HCT116 (cell line): Measurements from ENCODE around the gene TPD52L1. TPM values are rescaled to one million over a fixed set of nuclear protein-coding genes. Genes with fewer than 3 reads are reported as not detected.
A peak's percentile ranks its signal among the peaks of the same experiment; 100 is the strongest.

Source experiments
- ATAC-seq: fragments of 200-7000 bp; cut with Tn5 transposase; 2 replicates; pipeline ENCODE4 v1.9.1; 2020; ENCODE audit warnings: mild to moderate bottlenecking, moderate library complexity
- BruUV-seq: library from RNA; stranded (reverse); fragments of 400-500 nt; replicated peaks from 2 replicates; lab custom pipeline; 2021; lab: Mats Ljungman, UMichigan
- CTCF ChIA-PET: fragments of 300-600 bp; sonication (Branson Sonifier 250); formaldehyde crosslinking; loops from one replicate; lab custom pipeline; 2021; ENCODE audit warnings: antibody characterized with exemption; lab: Charles Lee
- POLR2A ChIA-PET: fragments of 300-600, 350-600 bp; sonication (Branson Sonifier 250); formaldehyde crosslinking; loops from one replicate; lab custom pipeline; 2021; ENCODE audit warnings: antibody characterized with exemption; lab: Charles Lee
- RAD21 ChIA-PET, 2 experiments: fragments of 300-600 bp; sonication (Branson Sonifier 250); formaldehyde crosslinking; loops; one replicate each; lab custom pipeline; 2023; ENCODE audit warnings: low total read pairs in 2 of 2; ENCODE audit not compliant: uncharacterized antibody in 2 of 2, unreplicated experiment in 2 of 2, low non-redundant PET in 1 of 2; lab: Charles Lee
- DNase-seq: peaks from one replicate; pipeline ENCODE4 v3.0.0-alpha.2; 2010; ENCODE audit warnings: low read depth, low spot score
- H2AFZ ChIP-seq: fragments of 200-600 bp; shearing (Covaris generic), sonication (generic); 2 replicates; pipeline ENCODE4 v1.6.1; 2017; ENCODE audit warnings: low read depth, mixed run types, mixed read lengths, antibody characterized with exemption, low read length; ENCODE audit not compliant: poor library complexity, severe bottlenecking
- H3K27ac ChIP-seq: 2 replicates; pipeline ENCODE4 v1.5.1; 2012; ENCODE audit warnings: low read depth, low read length
- H3K27me3 ChIP-seq: fragments of 200-600 bp; sonication (generic); 2 replicates; pipeline ENCODE4 v1.6.1; 2016; ENCODE audit warnings: mixed run types, low read length, mixed read lengths; ENCODE audit not compliant: insufficient read depth
- H3K36me3 ChIP-seq, 2 experiments: fragments of 200-500 bp in 1 of 2; fragments of 200-600 bp in 1 of 2; sonication (Bioruptor generic) in 1 of 2; sonication (generic) in 1 of 2; 2 replicates each; pipeline versions ENCODE4 v1.5.1 to v1.6.1; 2014 to 2016; ENCODE audit warnings: low read length in 2 of 2, inconsistent platforms in 1 of 2, mixed read lengths in 1 of 2, mixed run types in 1 of 2; ENCODE audit not compliant: insufficient read depth in 2 of 2, control insufficient read depth in 1 of 2
- H3K4me1 ChIP-seq, 2 experiments: fragments of 200-600 bp in 1 of 2; sonication (generic) in 1 of 2; 2 replicates each; pipeline versions ENCODE4 v1.5.1 to v1.6.1; 2012 to 2017; ENCODE audit warnings: low read length in 2 of 2, inconsistent platforms in 1 of 2, mild to moderate bottlenecking in 1 of 2, mixed read lengths in 1 of 2, mixed run types in 1 of 2, moderate library complexity in 1 of 2; ENCODE audit not compliant: insufficient read depth in 2 of 2, control insufficient read depth in 1 of 2
- H3K4me2 ChIP-seq: fragments of 200-600 bp; sonication (generic); 2 replicates; pipeline ENCODE4 v1.6.1; 2017; ENCODE audit warnings: mixed run types, low read length, mixed read lengths
- H3K4me3 ChIP-seq, 2 experiments: fragments of 200-600 bp in 1 of 2; sonication (generic) in 1 of 2; replicated peaks in 1 of 2; 2 replicates each; pipeline ENCODE4 v1.5.1; 2011 to 2016; ENCODE audit warnings: low read length in 2 of 2, control low read depth in 1 of 2, low read depth in 1 of 2, mild to moderate bottlenecking in 1 of 2, mixed read lengths in 1 of 2, mixed run types in 1 of 2
- H3K79me2 ChIP-seq: fragments of 200-600 bp; sonication (generic); 2 replicates; pipeline ENCODE4 v1.6.1; 2017; ENCODE audit warnings: mild to moderate bottlenecking, mixed run types, low read length, moderate library complexity, mixed read lengths; ENCODE audit not compliant: insufficient read depth
- H3K9ac ChIP-seq: fragments of 200-600 bp; sonication (generic); 2 replicates; pipeline ENCODE4 v1.6.1; 2016; ENCODE audit warnings: low read length, mixed read lengths
- H3K9me2 ChIP-seq: fragments of 200-600 bp; sonication (generic), shearing (Covaris generic); 2 replicates; pipeline ENCODE4 v1.6.1; 2017; ENCODE audit warnings: mixed run types, mild to moderate bottlenecking, moderate library complexity; ENCODE audit not compliant: insufficient read depth
- H3K9me3 ChIP-seq, 2 experiments: fragments of 200-500 bp in 1 of 2; fragments of 200-600 bp in 1 of 2; sonication (Bioruptor generic) in 1 of 2; sonication (generic) in 1 of 2; 2 replicates each; pipeline ENCODE4 v1.6.1; 2014 to 2017; ENCODE audit warnings: low read length in 2 of 2, mixed read lengths in 2 of 2, inconsistent platforms in 1 of 2, low read depth in 1 of 2, mild to moderate bottlenecking in 1 of 2, mixed run types in 1 of 2, moderate library complexity in 1 of 2; ENCODE audit not compliant: control insufficient read depth in 1 of 2, insufficient read depth in 1 of 2
- H4K20me1 ChIP-seq: fragments of 200-600 bp; sonication (generic), shearing (Covaris generic); 2 replicates; pipeline ENCODE4 v1.6.1; 2017; ENCODE audit warnings: mixed run types, mild to moderate bottlenecking, moderate library complexity; ENCODE audit not compliant: insufficient read depth
- CBX3 ChIP-seq: IDR thresholded peaks from 2 replicates; pipeline ENCODE4 v1.6.1; 2012; ENCODE audit warnings: low read depth
- CTCF ChIP-seq, 3 experiments: fragments of 200-600 bp in 1 of 3; sonication (generic) in 1 of 3; IDR thresholded peaks in 2 of 3; conservative IDR thresholded peaks in 1 of 3; 2 replicates each; pipeline ENCODE4 v1.5.1; 2012 to 2017; ENCODE audit warnings: low read depth in 2 of 3, low read length in 2 of 3, antibody characterized with exemption in 1 of 3, borderline replicate concordance in 1 of 3, control low read depth in 1 of 3, mild to moderate bottlenecking in 1 of 3, mixed read lengths in 1 of 3, mixed run types in 1 of 3, moderate library complexity in 1 of 3; ENCODE audit not compliant: insufficient read depth in 1 of 3
- EGR1 ChIP-seq: IDR thresholded peaks from 2 replicates; pipeline ENCODE4 v1.6.1; 2012; ENCODE audit warnings: low read depth
- ELF1 ChIP-seq: IDR thresholded peaks from 2 replicates; pipeline ENCODE4 v1.6.1; 2012; ENCODE audit warnings: low read depth, borderline replicate concordance
- EZH2 ChIP-seq: fragments of 200-600 bp; sonication (generic); IDR thresholded peaks from 2 replicates; pipeline ENCODE4 v1.6.1; 2017; ENCODE audit warnings: antibody characterized with exemption, mixed run types
- FOSL1 ChIP-seq: IDR thresholded peaks from 2 replicates; pipeline ENCODE4 v1.6.1; 2012; ENCODE audit warnings: low read depth
- JUND ChIP-seq: IDR thresholded peaks from 2 replicates; pipeline ENCODE4 v1.6.1; 2012
- MAX ChIP-seq: IDR thresholded peaks from 2 replicates; pipeline ENCODE4 v1.6.1; 2012
- POLR2AphosphoS5 ChIP-seq: IDR thresholded peaks from 2 replicates; pipeline ENCODE4 v1.6.1; 2011; ENCODE audit warnings: mild to moderate bottlenecking, low read depth, low read length, moderate library complexity
- RAD21 ChIP-seq: IDR thresholded peaks from 2 replicates; pipeline ENCODE4 v1.6.1; 2012; ENCODE audit warnings: low read depth, mild to moderate bottlenecking
- REST ChIP-seq: IDR thresholded peaks from 2 replicates; pipeline ENCODE4 v1.6.1; 2012; ENCODE audit warnings: low read depth
- SP1 ChIP-seq: IDR thresholded peaks from 2 replicates; pipeline ENCODE4 v1.6.1; 2012; ENCODE audit warnings: low read depth
- SRF ChIP-seq: IDR thresholded peaks from 2 replicates; pipeline ENCODE4 v1.6.1; 2012; ENCODE audit warnings: low read depth
- YY1 ChIP-seq: IDR thresholded peaks from 2 replicates; pipeline ENCODE4 v1.6.1; 2011; ENCODE audit warnings: low read length, low read depth, moderate library complexity, mild to moderate bottlenecking; ENCODE audit not compliant: insufficient replicate concordance; ENCODE audit errors: extremely low read depth
- ZBTB33 ChIP-seq: IDR thresholded peaks from 2 replicates; pipeline ENCODE4 v1.6.1; 2011; ENCODE audit warnings: mild to moderate bottlenecking, low read length, moderate library complexity; ENCODE audit not compliant: insufficient replicate concordance; ENCODE audit errors: extremely low read depth
- ZFX ChIP-seq: fragments of 450-650 bp; IDR thresholded peaks from 2 replicates; pipeline ENCODE4 v1.6.1; 2017
- intact Hi-C: fragments of 100-400 bp; cut with micrococcal nuclease; formaldehyde crosslinking; loops from 2 replicates; pipeline ENCODE4 v1.10.0; 2022
- total RNA-seq: library from RNA; stranded (reverse); gene quantifications from one replicate; pipeline ENCODE4 v1.2.1, GENCODE V29; 2021; ENCODE audit not compliant: unreplicated experiment

Gene TPD52L1
- total RNA-seq, 1 experiment from 2014 or later = 64.1 TPM

GRCh38 chr6:125149256-125150144, 4.1 kb upstream of the TPD52L1 start (continued):
- peak; percentile 60 for TF ChIP-seq JUND
- TF ChIP-seq RAD21 = no peak
- TF ChIP-seq YY1 = no peak
- no peak for TF ChIP-seq REST
- TF ChIP-seq POLR2AphosphoS5 = no peak
- peak; percentile 50; the same call in 1 of the 2 replicates for TF ChIP-seq SP1
- TF ChIP-seq SRF = no peak
- TF ChIP-seq EZH2 = no peak

GRCh38 chr6:125151700-125152099, 1.9 kb upstream of the TPD52L1 start:
- Histone ChIP-seq H3K9ac (no peak overlapping the region), H3K4me1 (peaks cover 15 to 33% of the 10 kb centered on the region in 2 experiments), H3K4me3 (no peak overlapping the region), H3K9me2 (no peaks in the 10 kb centered on the region), H3K4me2 (no peak overlapping the region), H3K36me3 (no peaks in the 10 kb centered on the region), H3K9me3 (no peaks in the 10 kb centered on the region), H3K27ac (no peak overlapping the region), H3K79me2 (no peaks in the 10 kb centered on the region; the same call in 1 of the 2 replicates), H2AFZ (no peak overlapping the region), H4K20me1 (no peaks in the 10 kb centered on the region), H3K27me3 (no peaks in the 10 kb centered on the region)
- DNase-seq (no peak), ATAC-seq (no peak)
- ChIA-PET RAD21 (no interaction called here), CTCF (no interaction called here), POLR2A (no interaction called here)
- intact Hi-C loops = loop anchor here (2.0 to 10.0 kb wide), 2 partner anchors 149 to 613 kb away; partner anchors contain the start of gene HDDC2
- BruUV-seq = no TSS peak
- TF ChIP-seq MAX (no peak), EGR1 (no peak), ZFX (no peak), CBX3 (no peak), ELF1 (no peak), RAD21 (no peak), FOSL1 (no peak), SRF (no peak), CTCF (IDR thresholded peaks at IDR 0.05 in 2 of 3, conservative IDR thresholded peaks at IDR 0.05 in 1 of 3; ENCODE audit: borderline replicate concordance in 1 of 3, insufficient read depth in 1 of 3, low read depth in 2 of 3, low read length in 2 of 3) (no peak), ZBTB33 (no peak), POLR2AphosphoS5 (no peak), YY1 (no peak), EZH2 (no peak)
